ENCODE data around the gene BPIFB2. TPM values are rescaled to one million over a fixed set of nuclear protein-coding genes. Genes with fewer than 3 reads are reported as not detected.

BPIFB2 gene
- polyA plus RNA-seq, 1 donor from 2014 or later: not detected

GRCh38 chr20:33034115-33034514 lies 26.6 kb downstream of the BPIFB2 start:
- TF ChIP-seq RAD21 (conservative IDR thresholded peaks at IDR 0.05): no peak
- no peak for TF ChIP-seq POLR2AphosphoS5 (IDR thresholded peaks at IDR 0.05)
- TF ChIP-seq EP300 (conservative IDR thresholded peaks at IDR 0.05; ENCODE audit: poor library complexity, severe bottlenecking): no peak
- TF ChIP-seq SMC3 (conservative IDR thresholded peaks at IDR 0.05; ENCODE audit: poor library complexity): no peak
- TF ChIP-seq CTCF (IDR thresholded peaks at IDR 0.05; ENCODE audit: poor library complexity, severe bottlenecking): no peak
- H3F3A ChIP-seq (ENCODE audit: insufficient read depth, low read length, poor library complexity, severe bottlenecking): no peaks in the 10 kb centered on the region
- H3K9ac ChIP-seq (ENCODE audit: low read length): no peak overlapping the region
- no peaks in the 10 kb centered on the region for H3K9me3 ChIP-seq (ENCODE audit: low read length)
- no peaks in the 10 kb centered on the region for H3K79me2 ChIP-seq (replicated peaks; ENCODE audit: insufficient read depth, low read length)
- H3K27ac ChIP-seq (ENCODE audit: low read length): no peak overlapping the region
- H3K27me3 ChIP-seq (ENCODE audit: insufficient read depth, low read depth, low read length): no peaks in the 10 kb centered on the region
- H3K36me3 ChIP-seq (ENCODE audit: insufficient read depth, low read length): no peaks in the 10 kb centered on the region
- H3K9me2 ChIP-seq (ENCODE audit: insufficient read depth, low read length): no peaks in the 10 kb centered on the region
- no peaks in the 10 kb centered on the region for H4K20me1 ChIP-seq (ENCODE audit: insufficient read depth)
- no peak overlapping the region for H2AFZ ChIP-seq (ENCODE audit: low read depth, low read length)
- no peak overlapping the region for H3K4me2 ChIP-seq (ENCODE audit: low read length)
- no peak overlapping the region for H3K4me3 ChIP-seq (ENCODE audit: low read length)

DNA sequence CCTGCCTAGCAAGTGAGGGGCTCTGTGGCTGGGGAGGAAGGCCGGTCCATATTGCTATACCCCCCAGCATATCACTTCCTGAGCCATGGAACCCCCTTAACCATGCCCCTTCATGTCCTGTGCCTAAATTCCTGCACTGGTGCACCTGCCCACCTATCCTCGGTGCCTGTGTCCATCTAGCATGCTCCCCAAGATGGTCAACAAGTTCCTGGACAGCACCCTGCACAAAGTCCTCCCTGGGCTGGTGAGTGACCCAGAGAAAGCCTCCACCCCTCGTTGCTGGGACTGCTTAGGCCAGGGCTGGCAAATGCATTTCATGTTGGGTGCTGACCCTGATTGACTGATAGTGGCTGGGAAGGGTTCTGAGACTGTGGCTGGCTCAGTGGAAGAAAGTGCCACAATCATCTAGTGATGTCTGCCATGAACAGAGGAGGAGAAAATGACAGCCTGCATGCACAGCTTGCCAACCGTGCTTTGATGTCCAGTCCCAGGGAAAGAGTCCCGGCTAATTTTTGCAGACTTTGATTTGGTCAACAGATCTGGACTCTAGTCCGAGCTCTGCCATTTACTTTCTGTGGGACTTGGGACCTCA lies 27.5 kb downstream of the BPIFB2 start:
- Histone ChIP-seq H3K4me3 (ENCODE audit: low read length) (no peak overlapping the region), H3K27ac (ENCODE audit: low read length) (no peak overlapping the region), H3F3A (ENCODE audit: insufficient read depth, low read length, poor library complexity, severe bottlenecking) (no peaks in the 10 kb centered on the region), H3K9me2 (ENCODE audit: insufficient read depth, low read length) (no peaks in the 10 kb centered on the region), H3K27me3 (ENCODE audit: insufficient read depth, low read depth, low read length) (no peaks in the 10 kb centered on the region), H3K4me2 (ENCODE audit: low read length) (no peak overlapping the region), H3K9me3 (ENCODE audit: low read length) (no peaks in the 10 kb centered on the region), H3K79me2 (replicated peaks; ENCODE audit: insufficient read depth, low read length) (no peaks in the 10 kb centered on the region), H3K9ac (ENCODE audit: low read length) (no peak overlapping the region), H4K20me1 (ENCODE audit: insufficient read depth) (no peaks in the 10 kb centered on the region), H2AFZ (ENCODE audit: low read depth, low read length) (no peak overlapping the region), H3K36me3 (ENCODE audit: insufficient read depth, low read length) (no peaks in the 10 kb centered on the region)
- TF ChIP-seq, protein P1, sequence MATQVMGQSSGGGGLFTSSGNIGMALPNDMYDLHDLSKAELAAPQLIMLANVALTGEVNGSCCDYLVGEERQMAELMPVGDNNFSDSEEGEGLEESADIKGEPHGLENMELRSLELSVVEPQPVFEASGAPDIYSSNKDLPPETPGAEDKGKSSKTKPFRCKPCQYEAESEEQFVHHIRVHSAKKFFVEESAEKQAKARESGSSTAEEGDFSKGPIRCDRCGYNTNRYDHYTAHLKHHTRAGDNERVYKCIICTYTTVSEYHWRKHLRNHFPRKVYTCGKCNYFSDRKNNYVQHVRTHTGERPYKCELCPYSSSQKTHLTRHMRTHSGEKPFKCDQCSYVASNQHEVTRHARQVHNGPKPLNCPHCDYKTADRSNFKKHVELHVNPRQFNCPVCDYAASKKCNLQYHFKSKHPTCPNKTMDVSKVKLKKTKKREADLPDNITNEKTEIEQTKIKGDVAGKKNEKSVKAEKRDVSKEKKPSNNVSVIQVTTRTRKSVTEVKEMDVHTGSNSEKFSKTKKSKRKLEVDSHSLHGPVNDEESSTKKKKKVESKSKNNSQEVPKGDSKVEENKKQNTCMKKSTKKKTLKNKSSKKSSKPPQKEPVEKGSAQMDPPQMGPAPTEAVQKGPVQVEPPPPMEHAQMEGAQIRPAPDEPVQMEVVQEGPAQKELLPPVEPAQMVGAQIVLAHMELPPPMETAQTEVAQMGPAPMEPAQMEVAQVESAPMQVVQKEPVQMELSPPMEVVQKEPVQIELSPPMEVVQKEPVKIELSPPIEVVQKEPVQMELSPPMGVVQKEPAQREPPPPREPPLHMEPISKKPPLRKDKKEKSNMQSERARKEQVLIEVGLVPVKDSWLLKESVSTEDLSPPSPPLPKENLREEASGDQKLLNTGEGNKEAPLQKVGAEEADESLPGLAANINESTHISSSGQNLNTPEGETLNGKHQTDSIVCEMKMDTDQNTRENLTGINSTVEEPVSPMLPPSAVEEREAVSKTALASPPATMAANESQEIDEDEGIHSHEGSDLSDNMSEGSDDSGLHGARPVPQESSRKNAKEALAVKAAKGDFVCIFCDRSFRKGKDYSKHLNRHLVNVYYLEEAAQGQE (IDR thresholded peaks at IDR 0.05; ENCODE audit: borderline replicate concordance): no peak
- TF ChIP-seq TAF1 (IDR thresholded peaks at IDR 0.05; ENCODE audit: low read depth) (no peak), MXI1 (conservative IDR thresholded peaks at IDR 0.05; ENCODE audit: poor library complexity, severe bottlenecking) (no peak), RAD21 (conservative IDR thresholded peaks at IDR 0.05) (no peak), EP300 (conservative IDR thresholded peaks at IDR 0.05; ENCODE audit: poor library complexity, severe bottlenecking) (no peak), POLR2AphosphoS5 (IDR thresholded peaks at IDR 0.05) (no peak), SMC3 (conservative IDR thresholded peaks at IDR 0.05; ENCODE audit: poor library complexity) (no peak), CTCF (IDR thresholded peaks at IDR 0.05; ENCODE audit: poor library complexity, severe bottlenecking) (no peak), EZH2 (IDR thresholded peaks at IDR 0.05; ENCODE audit: borderline replicate concordance, insufficient read depth, low read length, poor library complexity, severe bottlenecking) (no peak)

Measured in neural cell (in vitro differentiated cells).